ENCODE data around the gene CDCA4. TPM values are rescaled to one million over a fixed set of nuclear protein-coding genes. Genes with fewer than 3 reads are reported as not detected.

CDCA4 gene
- total RNA-seq, 1 donor from 2014 or later, result 47.7 TPM

DNA sequence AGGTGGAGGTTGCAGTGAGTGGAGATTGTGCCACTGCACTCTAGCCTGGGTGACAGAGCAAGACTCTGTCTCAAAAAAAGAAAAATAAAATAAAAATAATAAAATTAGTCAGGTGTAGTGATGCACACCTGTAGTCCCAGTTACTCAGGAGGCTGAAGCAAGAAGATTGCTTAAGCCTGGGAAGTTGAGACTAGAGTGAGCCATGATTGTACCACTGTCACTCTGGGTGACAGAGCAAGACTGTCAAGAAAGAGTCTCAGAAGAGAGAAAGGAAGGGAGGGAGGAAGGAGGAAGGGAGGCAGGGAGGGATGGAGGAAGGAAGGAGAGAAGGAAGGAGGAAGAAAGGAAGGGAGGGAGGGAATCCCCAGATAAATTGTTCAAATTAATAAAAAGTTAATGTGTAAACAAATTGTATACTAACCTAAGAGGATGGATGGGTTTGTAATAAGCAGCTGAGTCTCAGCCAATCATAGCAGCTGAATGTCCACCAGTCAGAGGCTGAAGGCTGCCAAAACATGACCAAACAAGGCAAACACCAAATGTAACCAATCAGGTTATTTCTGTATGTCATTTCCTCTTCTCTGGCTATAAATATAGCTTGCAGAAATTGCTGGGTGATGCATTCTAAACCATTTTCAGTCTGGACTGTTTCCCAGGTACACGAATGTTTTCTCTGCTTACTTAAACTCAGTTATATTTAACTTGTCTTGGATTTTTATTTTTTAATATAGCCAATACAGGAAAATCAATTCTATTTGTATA is 6.1 kb upstream of the CDCA4 start:
- DNase-seq (ENCODE audit: low spot score), result no peak
- H3K27me3 Mint-ChIP-seq (ENCODE audit: low read depth), result no peaks in the 10 kb centered on the region
- no peak overlapping the region for H3K4me3 Mint-ChIP-seq (ENCODE audit: low read depth)
- intact Hi-C loops (cut with micrococcal nuclease), result loop anchor here (10.0 kb wide), 1 partner anchor 272 kb away; the partner anchor contains the start of gene SIVA1
- peak overlapping the region; percentile 3 for H3K27ac Mint-ChIP-seq
- no peaks in the 10 kb centered on the region for H3K9me3 Mint-ChIP-seq
- peaks cover 4% of the 10 kb centered on the region for H3K36me3 Mint-ChIP-seq (ENCODE audit: low read depth)
- H3K4me1 Mint-ChIP-seq (ENCODE audit: low read depth), result peaks cover 38% of the 10 kb centered on the region

DNA sequence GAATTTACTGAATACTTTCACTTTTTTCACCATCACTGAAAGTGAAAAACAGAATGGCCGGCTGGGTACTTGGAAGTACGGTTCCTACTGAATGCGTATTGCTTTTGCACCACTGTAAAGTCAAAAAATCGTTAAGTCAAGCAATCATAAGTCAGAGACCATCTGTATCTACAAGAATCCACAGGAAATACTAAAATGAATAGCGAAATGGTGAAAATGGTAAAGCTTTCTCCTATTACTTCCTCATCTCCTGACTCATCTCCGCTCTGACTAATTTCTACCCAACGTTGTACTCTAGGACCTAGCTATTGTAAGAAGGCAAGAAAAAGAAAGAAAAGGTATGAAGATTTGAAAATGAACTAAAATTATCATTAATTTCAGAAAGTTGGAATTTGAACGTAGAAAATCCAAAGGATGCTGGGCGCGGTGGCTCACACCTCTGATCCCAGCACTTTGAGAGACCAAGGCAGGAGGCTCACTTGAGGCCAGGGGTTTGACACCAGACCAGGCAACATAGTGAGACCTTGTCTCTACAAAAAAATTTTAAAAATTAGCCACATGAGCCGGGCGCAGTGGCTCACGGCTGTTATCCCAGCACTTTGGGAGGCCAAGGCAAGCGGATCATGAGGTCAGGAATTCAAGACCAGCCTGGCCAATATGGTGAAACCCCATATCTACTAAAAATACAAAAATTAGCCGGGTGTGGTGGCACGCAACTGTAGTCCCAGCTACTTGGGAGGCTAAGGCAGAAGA is 5.3 kb upstream of the CDCA4 start:
- no peaks in the 10 kb centered on the region for H3K9me3 Mint-ChIP-seq
- H3K4me3 Mint-ChIP-seq (ENCODE audit: low read depth), result peak overlapping the region; percentile 33
- DNase-seq (ENCODE audit: low spot score), result no peak
- peaks cover 8% of the 10 kb centered on the region for H3K36me3 Mint-ChIP-seq (ENCODE audit: low read depth)
- peaks cover 42% of the 10 kb centered on the region for H3K4me1 Mint-ChIP-seq (ENCODE audit: low read depth)
- intact Hi-C loops (cut with micrococcal nuclease), result loop anchor here (10.0 kb wide), 1 partner anchor 271 kb away; the partner anchor contains the start of gene SIVA1
- H3K27me3 Mint-ChIP-seq (ENCODE audit: low read depth), result no peaks in the 10 kb centered on the region
- H3K27ac Mint-ChIP-seq, result peak overlapping the region; percentile 90

DNA sequence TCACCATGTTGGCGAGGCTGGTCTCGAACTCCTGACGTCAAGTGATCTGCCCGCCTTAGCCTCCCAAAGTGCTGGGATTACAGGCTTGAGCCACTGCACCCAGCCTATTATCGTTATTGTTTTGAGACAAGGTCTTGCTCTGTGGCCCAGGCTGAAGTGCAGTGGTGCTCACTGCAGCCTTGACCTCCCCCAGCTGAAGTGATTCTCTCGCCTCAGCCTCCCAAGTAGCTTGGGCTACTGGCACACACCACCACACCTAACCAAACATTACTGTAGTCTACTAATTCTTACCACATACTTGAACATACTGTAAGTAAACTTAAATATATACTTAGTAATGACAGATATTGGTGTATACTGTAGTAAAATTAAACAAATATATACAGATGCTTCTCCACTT is 4.5 kb upstream of the CDCA4 start:
- Mint-ChIP-seq H3K4me1 (ENCODE audit: low read depth) (peaks cover 42% of the 10 kb centered on the region), H3K9me3 (no peaks in the 10 kb centered on the region), H3K4me3 (ENCODE audit: low read depth) (no peak overlapping the region), H3K27ac (peak overlapping the region; percentile 90), H3K36me3 (ENCODE audit: low read depth) (peaks cover 8% of the 10 kb centered on the region), H3K27me3 (ENCODE audit: low read depth) (no peaks in the 10 kb centered on the region)
- intact Hi-C loops (cut with micrococcal nuclease), result loop anchor here (2.0 to 10.0 kb wide), 2 partner anchors 39 to 271 kb away; partner anchors contain the start of genes GPR132 and SIVA1
- no peak for DNase-seq (ENCODE audit: low spot score)

DNA sequence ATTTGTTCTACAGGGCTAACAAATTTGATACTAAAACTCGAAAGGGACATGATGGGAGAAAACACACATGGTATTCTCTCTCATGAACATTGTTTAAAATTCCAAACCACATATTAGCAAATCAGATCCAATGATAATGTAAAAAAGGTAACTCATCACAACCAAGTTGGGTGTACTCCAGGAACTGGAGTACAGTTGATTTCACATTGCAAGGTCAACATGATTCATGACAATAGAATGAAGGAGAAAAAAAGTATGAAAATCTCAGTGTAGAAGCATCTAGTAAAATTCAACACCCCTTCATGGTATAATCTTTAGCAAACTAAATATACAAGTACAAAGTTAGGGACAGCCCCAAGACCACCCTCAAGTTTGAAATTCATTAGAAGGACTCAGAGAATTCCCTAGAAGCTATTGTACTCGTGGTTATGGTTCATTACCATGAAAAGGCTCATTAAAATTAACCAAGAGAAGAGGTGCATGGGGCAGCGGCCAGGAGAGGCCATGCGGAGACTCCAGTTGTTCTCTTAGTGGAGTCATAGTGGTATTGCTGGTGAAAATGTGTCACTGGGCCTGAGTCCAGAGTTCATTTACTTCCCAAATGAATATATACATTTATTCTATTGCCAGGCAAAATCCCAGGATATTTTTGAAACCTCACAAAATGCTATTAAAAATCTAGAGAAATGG is 3.1 kb upstream of the CDCA4 start:
- peaks cover 51% of the 10 kb centered on the region for H3K4me1 Mint-ChIP-seq (ENCODE audit: low read depth)
- peaks cover 21% of the 10 kb centered on the region for H3K36me3 Mint-ChIP-seq (ENCODE audit: low read depth)
- peak overlapping the region; percentile 49 for H3K27ac Mint-ChIP-seq
- no peak for DNase-seq (ENCODE audit: low spot score)
- H3K9me3 Mint-ChIP-seq, result no peaks in the 10 kb centered on the region
- intact Hi-C loops (cut with micrococcal nuclease), result loop anchor here (2.0 to 10.0 kb wide), 3 partner anchors 41 to 468 kb away; partner anchors contain the start of genes GPR132, SIVA1 and TEDC1
- H3K27me3 Mint-ChIP-seq (ENCODE audit: low read depth), result no peaks in the 10 kb centered on the region
- H3K4me3 Mint-ChIP-seq (ENCODE audit: low read depth), result peak overlapping the region; percentile 7

DNA sequence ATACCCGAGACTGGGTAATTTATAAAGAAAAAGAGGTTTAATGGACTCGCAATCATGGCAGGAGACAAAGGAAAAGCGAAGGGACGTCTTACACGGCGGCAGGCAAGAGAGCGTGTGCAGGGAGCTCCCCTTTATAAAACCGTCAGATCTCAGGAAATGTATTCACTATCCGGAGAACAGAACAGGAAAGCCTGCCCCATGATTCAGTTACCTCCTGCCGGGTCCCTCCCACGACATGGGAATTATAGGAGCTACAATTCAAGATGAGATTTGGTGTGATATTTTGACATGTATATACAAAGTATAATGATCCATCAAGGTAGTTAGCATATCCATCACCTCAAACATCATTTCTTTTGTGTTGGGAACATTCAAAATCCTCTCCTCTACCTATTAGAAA is 2.3 kb upstream of the CDCA4 start:
- no peak overlapping the region for H3K4me3 Mint-ChIP-seq (ENCODE audit: low read depth)
- intact Hi-C loops (cut with micrococcal nuclease), result loop anchor here (5.0 to 10.0 kb wide), 2 partner anchors 268 to 469 kb away; partner anchors contain the start of genes SIVA1 and TEDC1
- no peak for DNase-seq (ENCODE audit: low spot score)
- no peaks in the 10 kb centered on the region for H3K9me3 Mint-ChIP-seq
- peak overlapping the region; percentile 49 for H3K27ac Mint-ChIP-seq
- peaks cover 56% of the 10 kb centered on the region for H3K4me1 Mint-ChIP-seq (ENCODE audit: low read depth)
- H3K27me3 Mint-ChIP-seq (ENCODE audit: low read depth), result no peaks in the 10 kb centered on the region
- peaks cover 27% of the 10 kb centered on the region for H3K36me3 Mint-ChIP-seq (ENCODE audit: low read depth)

DNA sequence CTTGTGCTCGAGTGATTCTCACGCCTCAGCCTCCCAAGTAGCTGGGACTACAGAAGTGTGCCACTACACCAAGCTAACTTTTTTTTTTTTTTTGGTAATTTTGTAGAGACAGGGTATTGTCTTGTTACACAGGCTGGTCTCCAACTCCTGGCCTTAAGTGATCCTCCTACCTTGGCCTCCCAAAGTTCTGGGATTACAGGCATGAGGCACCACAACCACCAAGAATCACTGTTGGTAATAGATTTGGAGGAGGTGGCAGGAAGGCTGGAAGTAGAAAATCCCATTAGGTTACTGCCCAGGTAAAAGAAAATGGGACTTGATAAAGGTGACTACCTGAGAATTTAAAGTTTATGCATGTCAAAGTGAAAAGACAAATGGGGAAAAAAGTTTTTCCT is 1.4 kb upstream of the CDCA4 start:
- Mint-ChIP-seq H3K27me3 (ENCODE audit: low read depth) (no peaks in the 10 kb centered on the region), H3K9me3 (no peaks in the 10 kb centered on the region), H3K4me1 (ENCODE audit: low read depth) (peaks cover 58% of the 10 kb centered on the region), H3K36me3 (ENCODE audit: low read depth) (peaks cover 32% of the 10 kb centered on the region), H3K4me3 (ENCODE audit: low read depth) (peak overlapping the region; percentile 93), H3K27ac (peak overlapping the region; percentile 81)
- no peak for DNase-seq (ENCODE audit: low spot score)
- intact Hi-C loops (cut with micrococcal nuclease), result loop anchor here (5.0 to 10.0 kb wide), 2 partner anchors 267 to 470 kb away; partner anchors contain the start of genes SIVA1 and TEDC1

DNA sequence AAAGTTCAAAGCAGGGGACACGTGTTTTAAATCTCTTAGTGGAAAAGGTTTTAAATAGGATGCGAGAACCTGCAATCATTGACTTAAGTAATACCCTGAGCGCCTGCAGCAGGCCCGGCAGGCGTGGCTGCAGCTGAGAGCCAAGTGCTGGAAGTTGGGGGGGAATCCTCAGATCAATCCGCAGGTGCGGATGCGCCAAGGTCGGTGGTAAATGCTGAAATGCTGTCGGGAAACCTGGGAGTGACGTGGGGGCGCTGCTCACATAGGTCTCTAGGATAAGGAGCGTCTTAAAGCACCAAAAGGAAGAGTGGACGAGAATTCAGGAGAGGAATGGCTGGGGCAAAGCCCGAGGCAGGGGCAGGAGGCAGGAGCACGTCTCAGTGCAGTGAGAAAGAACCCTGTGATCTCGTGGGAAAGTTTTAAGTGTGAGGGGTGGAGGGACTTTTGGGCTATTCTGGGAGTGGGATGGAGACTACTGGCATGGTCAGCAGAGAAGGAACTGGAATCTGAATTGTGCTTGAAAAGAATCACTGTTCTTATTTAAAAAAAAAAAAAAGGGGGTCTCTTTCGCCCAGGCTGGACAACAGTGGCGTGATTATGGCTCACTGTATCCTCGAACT is 883 bp upstream of the CDCA4 start:
- Mint-ChIP-seq H3K36me3 (ENCODE audit: low read depth) (peaks cover 35% of the 10 kb centered on the region), H3K4me1 (ENCODE audit: low read depth) (peaks cover 57% of the 10 kb centered on the region), H3K4me3 (ENCODE audit: low read depth) (peak overlapping the region; percentile 93), H3K27me3 (ENCODE audit: low read depth) (no peaks in the 10 kb centered on the region), H3K9me3 (no peaks in the 10 kb centered on the region), H3K27ac (peak overlapping the region; percentile 81)
- DNase-seq (ENCODE audit: low spot score), result no peak
- intact Hi-C loops (cut with micrococcal nuclease), result loop anchor here (1.0 to 10.0 kb wide), 6 partner anchors 24 to 471 kb away; partner anchors contain the start of genes BRF1, CLBA1, PACS2 and SIVA1

DNA sequence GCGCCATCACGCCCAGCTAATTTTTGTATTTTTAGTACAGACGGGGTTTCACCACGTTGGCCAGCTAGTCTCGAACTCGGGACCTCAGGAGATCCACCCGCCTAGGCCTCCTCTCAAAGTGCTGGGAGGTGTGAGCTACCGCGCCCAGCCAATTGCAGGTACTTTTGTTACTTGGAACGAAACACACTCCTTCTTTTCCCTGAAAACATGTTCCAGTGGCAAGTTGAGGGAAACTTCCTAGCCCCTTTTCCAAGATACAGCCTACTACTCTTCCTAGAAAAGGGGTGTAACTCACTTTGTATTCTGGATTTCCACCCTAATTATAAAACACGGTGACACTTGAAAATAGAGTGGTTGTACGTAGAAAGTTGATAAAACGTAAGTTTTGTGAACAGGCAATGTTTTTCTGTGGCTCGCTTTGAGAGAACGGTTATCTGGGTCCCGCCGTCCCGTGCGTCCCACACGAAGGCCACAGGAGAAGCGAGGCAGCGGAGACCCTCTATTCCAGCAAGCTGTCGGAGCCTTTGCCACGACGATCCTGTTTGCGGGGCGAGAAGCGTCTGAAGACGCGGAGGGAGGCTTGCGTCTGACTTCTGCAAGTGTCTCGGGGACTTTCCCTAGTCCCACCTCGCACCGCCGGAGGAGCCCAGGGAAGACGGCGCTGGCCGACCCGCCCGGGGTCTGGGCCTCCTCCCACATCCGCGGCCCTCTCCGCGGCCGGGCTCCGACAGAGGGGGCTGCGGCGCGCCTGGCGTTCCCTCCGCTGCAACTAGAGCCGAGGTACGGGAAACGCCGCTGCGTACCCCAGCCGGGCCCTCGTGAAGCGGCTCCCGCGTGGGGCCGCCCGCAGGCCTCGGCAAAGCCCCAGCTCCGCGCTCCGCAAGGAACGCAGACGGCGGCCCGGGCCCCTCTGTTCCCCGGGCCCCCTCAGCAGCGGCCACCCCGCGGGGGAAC is 745 bp downstream of the CDCA4 start:
- Mint-ChIP-seq H3K4me1 (ENCODE audit: low read depth) (peaks cover 61% of the 10 kb centered on the region), H3K9me3 (no peaks in the 10 kb centered on the region), H3K27ac (peak overlapping the region; percentile 76), H3K4me3 (ENCODE audit: low read depth) (peak overlapping the region; percentile 87), H3K36me3 (ENCODE audit: low read depth) (peaks cover 43% of the 10 kb centered on the region), H3K27me3 (ENCODE audit: low read depth) (no peaks in the 10 kb centered on the region)
- intact Hi-C loops (cut with micrococcal nuclease), result loop anchor here (2.0 to 10.0 kb wide), 4 partner anchors 35 to 472 kb away; partner anchors contain the start of genes CLBA1, PACS2, SIVA1 and TEDC1
- DNase-seq (ENCODE audit: low spot score), result peak; percentile 49

DNA sequence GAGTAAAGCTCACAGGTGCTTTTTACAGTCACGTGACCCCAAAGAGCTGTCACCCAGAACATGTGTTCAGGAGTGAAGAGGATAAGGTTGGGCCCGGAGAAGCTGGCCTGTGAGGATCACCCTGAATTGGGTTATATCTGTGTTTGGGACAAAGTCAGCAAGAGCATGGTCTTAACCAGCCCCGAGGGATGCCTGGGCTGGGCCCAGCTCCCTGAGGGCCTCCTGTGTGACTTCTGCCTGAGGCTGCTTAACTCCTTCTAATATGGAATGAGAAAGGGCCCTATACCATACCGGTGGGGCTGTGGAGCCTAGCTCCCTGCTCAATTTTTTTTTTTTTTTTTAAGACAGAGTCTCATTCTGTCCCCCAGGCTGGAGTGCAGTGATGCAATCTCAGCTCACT is 2.5 kb downstream of the CDCA4 start:
- intact Hi-C loops (cut with micrococcal nuclease), result no loop called here
- no peak overlapping the region for H3K27ac Mint-ChIP-seq
- H3K4me3 Mint-ChIP-seq (ENCODE audit: low read depth), result peak overlapping the region; percentile 87
- H3K27me3 Mint-ChIP-seq (ENCODE audit: low read depth), result no peaks in the 10 kb centered on the region
- H3K9me3 Mint-ChIP-seq, result no peaks in the 10 kb centered on the region
- DNase-seq (ENCODE audit: low spot score), result no peak
- peaks cover 45% of the 10 kb centered on the region for H3K36me3 Mint-ChIP-seq (ENCODE audit: low read depth)
- peaks cover 58% of the 10 kb centered on the region for H3K4me1 Mint-ChIP-seq (ENCODE audit: low read depth)

DNA sequence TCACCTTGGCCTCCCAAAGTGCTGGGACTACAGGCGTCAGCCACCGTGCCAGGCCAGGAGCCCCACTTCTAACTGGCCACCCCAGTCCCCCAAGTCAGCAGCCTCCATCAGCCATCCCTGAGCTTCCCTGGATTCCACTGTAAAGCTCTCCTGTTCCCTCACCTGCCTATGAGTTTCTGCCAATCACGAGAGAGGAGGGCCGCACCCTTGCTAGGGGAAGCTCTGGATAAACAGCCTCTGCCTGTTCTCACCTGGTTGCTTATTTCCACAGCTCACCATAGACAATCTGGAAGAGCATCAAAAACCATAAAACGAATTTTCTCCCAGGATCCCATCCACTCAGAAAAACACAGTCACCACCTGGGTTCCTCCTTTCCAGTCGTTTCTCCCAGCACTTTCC is 5.0 kb downstream of the CDCA4 start:
- peak overlapping the region; percentile 9 for H3K4me3 Mint-ChIP-seq (ENCODE audit: low read depth)
- no peaks in the 10 kb centered on the region for H3K9me3 Mint-ChIP-seq
- no peaks in the 10 kb centered on the region for H3K27me3 Mint-ChIP-seq (ENCODE audit: low read depth)
- DNase-seq (ENCODE audit: low spot score), result no peak
- peak overlapping the region; percentile 7 for H3K27ac Mint-ChIP-seq
- intact Hi-C loops (cut with micrococcal nuclease), result no loop called here
- peaks cover 46% of the 10 kb centered on the region for H3K4me1 Mint-ChIP-seq (ENCODE audit: low read depth)
- peaks cover 56% of the 10 kb centered on the region for H3K36me3 Mint-ChIP-seq (ENCODE audit: low read depth)

DNA sequence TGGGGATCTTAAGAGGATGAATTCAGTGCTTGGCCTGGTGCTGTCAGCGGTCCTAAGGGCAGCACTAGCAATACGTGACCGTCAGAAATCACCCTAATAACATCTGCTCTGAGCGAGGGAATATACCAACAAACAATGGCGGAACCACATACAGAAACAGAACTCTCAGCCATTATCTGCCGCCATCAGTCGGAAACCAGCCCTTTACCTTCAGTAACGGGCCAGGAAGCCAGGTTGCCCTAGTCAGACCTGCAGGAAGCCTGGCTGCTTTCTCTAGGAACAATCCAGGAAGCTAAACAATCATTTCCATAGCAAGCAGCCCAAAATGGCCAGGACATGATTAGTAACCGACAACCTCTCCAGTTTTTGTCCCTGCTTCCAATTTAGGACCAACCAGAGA is 5.6 kb downstream of the CDCA4 start:
- Mint-ChIP-seq H3K4me1 (ENCODE audit: low read depth) (peaks cover 46% of the 10 kb centered on the region), H3K27ac (peak overlapping the region; percentile 36), H3K9me3 (no peaks in the 10 kb centered on the region), H3K4me3 (ENCODE audit: low read depth) (no peak overlapping the region), H3K36me3 (ENCODE audit: low read depth) (peaks cover 61% of the 10 kb centered on the region), H3K27me3 (ENCODE audit: low read depth) (no peaks in the 10 kb centered on the region)
- intact Hi-C loops (cut with micrococcal nuclease), result no loop called here
- DNase-seq (ENCODE audit: low spot score), result no peak
